Body of pancreas (tissue), 4 donors: Measurements from ENCODE around the gene TMX2.
A peak's percentile ranks its signal among the peaks of the same experiment; 100 is the strongest.

Experiments
- POLR2A ChIP-seq, 3 donors: fragments of 450-650 bp; IDR thresholded peaks; one replicate each; pipeline ENCODE4 v1.6.1; 2016; ENCODE audit warnings: antibody characterized with exemption in 3 of 3, mild to moderate bottlenecking in 2 of 3
- TF ChIP-seq, protein P1 (sequence below), 7 experiments: fragments of 450-650 bp in 4 of 7; fragments of 200-600 bp in 3 of 7; sonication (generic) in 3 of 7; IDR thresholded peaks; one replicate each; pipeline ENCODE4 v1.5.1; 2016 to 2019; ENCODE audit warnings: antibody characterized with exemption in 7 of 7

DNA sequence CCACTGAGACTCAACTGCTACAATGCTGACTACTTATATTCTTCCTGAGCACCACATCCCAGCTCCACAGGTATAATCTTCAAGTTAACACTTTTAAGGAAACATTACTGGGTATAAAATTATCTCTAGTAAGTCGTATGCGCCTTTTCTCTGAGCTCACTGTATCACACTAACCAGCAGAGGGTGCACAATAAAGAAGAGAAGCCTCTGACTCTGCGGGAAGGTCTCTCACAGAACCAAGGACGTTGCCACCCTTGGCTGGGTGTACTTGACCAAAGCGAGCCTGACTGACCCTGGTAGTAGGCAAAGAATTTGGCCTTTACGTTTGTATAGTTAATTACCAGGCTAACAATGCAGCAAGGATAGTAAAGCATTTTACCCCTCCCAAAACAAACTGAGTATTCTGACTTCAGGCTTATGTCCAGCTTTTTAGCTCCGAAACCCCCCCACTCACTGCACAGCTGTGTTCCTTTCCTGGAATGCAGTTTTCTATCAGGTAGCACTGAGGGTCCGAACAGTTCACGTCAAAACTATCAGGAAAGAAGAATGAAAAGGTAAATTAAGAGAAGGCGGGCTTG is 39.4 kb downstream of the TMX2 start, which contains the start of gene BTBD18:
- TF ChIP-seq, protein P1, sequence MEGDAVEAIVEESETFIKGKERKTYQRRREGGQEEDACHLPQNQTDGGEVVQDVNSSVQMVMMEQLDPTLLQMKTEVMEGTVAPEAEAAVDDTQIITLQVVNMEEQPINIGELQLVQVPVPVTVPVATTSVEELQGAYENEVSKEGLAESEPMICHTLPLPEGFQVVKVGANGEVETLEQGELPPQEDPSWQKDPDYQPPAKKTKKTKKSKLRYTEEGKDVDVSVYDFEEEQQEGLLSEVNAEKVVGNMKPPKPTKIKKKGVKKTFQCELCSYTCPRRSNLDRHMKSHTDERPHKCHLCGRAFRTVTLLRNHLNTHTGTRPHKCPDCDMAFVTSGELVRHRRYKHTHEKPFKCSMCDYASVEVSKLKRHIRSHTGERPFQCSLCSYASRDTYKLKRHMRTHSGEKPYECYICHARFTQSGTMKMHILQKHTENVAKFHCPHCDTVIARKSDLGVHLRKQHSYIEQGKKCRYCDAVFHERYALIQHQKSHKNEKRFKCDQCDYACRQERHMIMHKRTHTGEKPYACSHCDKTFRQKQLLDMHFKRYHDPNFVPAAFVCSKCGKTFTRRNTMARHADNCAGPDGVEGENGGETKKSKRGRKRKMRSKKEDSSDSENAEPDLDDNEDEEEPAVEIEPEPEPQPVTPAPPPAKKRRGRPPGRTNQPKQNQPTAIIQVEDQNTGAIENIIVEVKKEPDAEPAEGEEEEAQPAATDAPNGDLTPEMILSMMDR (IDR thresholded peaks at IDR 0.05), result peak; percentile 14 to 77 (median 74)
- no peak for TF ChIP-seq POLR2A (IDR thresholded peaks at IDR 0.05)
